GM19238 (cell line): ENCODE measurements around the gene RASL11A.
"Not testable (repeated sequence)": the region's sequence is repeated elsewhere in the genome, so short reads cannot be mapped to it uniquely, and the experiment has no call there.

Source experiments
- DNase-seq: peaks from one replicate; pipeline ENCODE4 v3.0.0; 2011; ENCODE audit warnings: low spot score; ENCODE audit not compliant: insufficient read length

The RASL11A gene

DNA sequence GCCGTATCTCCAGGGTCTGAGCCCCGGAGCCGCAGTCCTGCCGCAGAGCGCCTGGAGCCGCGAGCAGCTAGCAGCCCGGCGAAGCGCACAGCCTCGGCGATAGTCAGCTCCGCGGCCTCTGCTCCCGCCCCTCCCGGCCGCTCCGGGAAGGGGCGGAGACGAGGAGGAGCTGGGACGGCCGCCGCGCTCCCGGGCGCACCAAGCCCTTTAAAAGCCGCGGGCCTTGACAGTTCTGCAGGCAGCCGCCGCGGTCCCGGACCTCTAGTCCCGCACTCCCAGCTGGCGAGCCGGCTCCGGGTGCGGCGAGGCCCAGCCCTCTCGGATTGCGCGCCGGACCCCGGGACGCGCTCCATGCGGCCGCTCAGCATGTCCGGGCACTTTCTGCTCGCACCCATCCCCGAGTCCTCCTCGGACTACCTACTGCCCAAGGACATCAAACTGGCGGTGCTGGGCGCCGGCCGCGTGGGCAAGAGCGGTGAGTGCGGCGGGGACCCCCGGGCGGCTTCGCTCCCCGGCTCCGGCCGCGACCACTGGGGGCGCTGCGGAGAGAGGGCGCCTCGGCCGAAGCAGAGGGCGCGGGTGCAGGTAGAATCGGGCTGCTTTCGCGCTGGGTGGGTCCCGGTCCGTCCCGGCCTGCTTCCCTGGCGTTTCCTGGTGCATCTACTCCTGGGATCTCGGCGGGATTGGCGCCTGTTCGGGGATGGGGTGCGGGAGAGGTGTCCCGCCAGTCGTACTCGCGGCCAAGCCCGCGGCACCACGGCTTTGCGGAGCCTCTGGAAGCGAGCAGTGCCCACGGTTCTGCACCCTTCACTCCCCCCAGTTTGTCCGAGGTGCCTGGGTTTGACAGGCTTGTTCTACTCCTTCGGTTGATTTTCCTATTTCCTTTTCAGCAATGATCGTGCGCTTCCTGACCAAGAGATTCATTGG is at the start of gene RASL11A:
TSS of gene RASL11A (plus strand) at position 237 of the 927 bp plus-strand sequence. CDS start at position 352, 115 bp downstream.
- DNase-seq: peak; percentile 77

DNA sequence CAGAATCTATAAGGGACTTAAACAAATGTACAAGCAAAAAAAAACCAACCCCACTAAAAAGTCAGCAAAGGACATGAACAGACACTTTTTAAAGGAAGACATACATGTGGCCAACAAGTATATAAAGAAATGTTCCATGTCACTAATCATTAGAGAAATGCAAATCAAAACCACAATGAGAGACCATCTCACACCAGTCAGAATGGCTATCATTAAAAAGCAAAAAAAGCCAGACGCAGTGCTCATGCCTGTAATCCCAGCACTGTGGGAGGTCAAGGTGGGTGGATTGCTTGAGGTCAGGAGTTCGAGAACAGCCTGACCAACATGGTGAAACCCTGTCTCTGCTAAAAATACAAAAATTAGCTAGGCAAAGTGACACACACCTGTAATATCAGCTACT is 48.5 kb upstream of the RASL11A start:
- DNase-seq: not testable (repeated sequence)

DNA sequence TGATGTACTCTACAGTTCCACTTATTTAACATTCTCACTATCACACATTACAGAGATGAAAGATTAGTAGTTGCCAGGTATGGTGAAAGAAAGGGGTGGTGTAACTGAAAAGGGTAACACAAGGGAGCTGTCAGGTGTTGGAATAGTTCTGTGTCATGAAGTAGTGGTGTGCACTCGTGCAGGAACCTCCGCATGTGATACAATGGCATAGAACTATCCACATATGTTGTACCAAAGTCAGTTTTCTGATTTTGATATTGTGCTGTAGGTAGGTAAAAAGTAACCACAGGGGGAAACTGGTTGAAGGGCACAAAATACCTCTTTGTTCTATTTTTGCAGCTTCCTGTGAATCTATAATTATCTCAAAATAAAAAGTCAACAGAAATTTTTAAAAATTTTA is 43.6 kb upstream of the RASL11A start:
- no peak for DNase-seq

- no peak for DNase-seq
Observed at GRCh38 chr13:27228131-27228530, 42.5 kb upstream of the RASL11A start.

DNA sequence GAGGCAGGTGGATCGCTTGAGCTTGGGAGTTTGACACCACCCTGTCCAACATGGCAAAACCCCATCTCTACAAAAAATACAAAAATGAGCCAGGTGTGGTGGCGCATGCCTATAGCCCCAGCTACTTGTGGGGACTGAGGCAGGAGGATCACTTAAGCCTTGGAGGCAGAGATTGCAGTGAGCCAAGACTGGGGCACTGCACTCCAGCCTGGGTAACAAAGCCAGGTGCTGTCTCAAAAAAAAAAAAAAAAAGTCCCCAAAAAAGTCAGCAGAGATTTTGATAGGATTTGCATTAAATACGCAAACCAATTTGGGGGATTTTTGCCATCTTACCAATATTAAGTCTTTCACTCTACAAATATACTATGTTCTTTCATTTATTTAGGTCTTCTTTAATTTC is 41.0 kb upstream of the RASL11A start:
- no peak for DNase-seq

DNA sequence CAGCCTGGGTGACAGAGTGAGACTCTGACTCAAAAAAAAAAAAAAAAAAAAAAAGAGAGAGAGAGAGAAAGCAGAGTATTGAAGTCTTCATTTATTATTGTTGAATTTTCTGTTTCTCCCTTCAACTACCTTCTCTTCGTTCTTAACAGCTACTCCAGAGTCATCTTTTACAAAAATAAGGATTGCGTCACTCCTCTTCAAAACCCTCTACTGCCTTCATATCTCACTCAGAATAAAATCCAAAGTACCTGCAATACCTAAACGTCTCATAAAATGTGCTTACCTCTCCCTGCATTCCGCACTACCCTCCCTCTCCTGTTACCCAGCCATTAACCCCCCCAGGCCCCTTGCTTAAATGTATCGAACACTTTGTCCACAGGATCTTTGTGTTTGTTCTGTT is 36.7 kb upstream of the RASL11A start:
- DNase-seq: no peak

DNA sequence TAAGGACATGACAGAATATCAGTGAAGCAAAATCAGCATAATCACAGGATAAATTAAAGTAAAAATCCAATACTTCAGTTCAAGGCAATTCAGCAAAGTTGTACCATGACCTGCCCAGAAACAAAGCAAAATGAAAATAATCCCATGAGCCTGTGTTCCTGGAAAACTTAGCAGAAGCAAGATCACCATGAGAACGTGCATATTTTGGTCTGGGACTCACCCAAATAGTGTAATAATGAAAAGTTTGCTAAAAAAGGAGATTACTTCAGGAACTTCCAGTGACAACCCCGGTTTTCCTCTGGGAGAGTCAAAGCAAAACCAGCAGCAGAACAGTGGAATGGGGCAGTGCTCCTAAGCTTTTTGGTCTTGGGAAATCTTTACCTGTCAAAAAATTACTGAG is 34.2 kb upstream of the RASL11A start:
- DNase-seq: no peak

DNA sequence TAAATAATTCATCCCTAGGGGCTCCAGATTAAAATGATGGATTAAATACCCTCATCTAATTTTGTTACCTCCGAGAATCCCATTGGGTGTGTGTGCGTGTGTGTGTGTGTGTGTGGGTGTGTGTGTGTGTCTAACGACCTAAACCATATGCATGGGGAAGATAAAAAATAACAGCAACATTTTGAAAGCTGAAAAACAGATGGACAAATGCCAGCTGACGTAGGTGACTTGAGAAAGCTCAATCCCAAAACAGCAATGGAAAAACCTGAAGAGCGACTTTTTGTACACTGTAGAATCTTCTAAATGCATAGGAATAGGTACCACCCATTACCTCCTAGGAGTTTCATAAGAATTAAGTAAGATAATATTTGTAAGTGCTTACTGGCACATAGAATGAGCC is 27.9 kb upstream of the RASL11A start:
- no peak for DNase-seq

DNA sequence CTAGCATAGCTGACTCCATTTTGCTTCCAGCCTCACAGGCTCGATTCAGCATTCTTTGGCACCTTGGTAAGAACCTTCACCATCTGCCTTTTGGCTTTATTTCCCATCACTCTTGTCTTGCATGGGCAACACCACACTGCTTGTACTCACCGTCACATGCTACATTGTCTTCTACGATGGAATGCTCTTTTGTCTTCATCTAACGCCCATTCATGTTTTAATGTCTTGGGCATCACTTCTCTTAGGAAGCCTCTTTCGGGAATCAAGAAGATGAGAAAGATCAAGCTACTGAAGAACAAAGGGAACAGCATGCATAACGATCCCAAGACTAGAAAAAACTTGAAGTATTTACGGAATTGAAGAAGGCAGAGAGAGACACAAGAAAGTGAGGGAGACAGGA is 25.0 kb upstream of the RASL11A start:
- no peak for DNase-seq

- DNase-seq: no peak
Observed at GRCh38 chr13:27250833-27251165, 19.8 kb upstream of the RASL11A start.

DNA sequence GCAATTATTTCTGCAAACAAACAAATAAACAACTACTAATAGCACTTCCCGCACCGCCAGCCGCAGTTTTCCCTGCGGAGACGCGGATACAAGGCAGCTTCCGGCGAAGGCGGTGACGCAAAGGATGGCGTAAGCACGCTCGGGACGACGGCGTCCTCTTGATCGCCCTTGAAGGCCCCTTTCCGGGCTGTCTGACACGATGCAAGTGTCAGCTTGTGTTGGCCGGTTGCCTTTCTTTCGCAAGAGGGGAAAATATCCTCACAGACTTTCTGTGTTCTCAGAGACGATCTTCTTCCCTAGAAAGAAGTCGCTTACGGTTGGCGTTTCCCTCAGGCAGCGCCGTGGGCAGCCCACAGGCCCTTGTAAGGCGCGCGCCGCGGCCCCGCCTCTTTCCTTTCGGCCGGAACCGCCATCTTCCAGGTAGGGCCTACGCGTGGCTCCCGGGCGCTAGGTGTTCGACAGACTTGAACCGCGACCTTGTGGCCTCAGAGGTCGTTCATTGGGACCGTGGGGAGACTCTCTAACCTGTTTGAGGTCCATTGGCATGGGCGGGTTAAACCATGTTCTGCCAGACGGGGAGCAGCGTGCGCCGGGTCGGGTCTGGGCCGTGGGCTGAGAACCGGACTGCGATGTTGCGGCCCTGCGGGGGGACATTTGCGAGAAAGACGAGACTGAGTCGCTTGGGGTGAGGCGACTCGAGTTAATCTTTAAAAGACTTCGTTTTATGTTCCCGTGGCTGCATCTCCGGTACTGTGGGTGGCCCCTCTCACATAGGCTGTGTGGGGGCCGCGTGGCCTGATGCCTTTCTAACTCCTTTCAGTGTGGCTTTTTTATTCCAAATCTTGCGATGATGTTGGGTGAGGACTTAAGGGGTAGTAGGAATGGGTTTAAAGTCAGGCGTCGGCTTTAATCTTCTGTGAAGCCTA is 19.2 kb upstream of the RASL11A start, which contains the start of gene RPL21:
TSS of gene RPL21 (plus strand) at position 393 of the 926 bp plus-strand sequence. CDS start 2,219 bp downstream, outside the sequence.
- peak; percentile 75 for DNase-seq

DNA sequence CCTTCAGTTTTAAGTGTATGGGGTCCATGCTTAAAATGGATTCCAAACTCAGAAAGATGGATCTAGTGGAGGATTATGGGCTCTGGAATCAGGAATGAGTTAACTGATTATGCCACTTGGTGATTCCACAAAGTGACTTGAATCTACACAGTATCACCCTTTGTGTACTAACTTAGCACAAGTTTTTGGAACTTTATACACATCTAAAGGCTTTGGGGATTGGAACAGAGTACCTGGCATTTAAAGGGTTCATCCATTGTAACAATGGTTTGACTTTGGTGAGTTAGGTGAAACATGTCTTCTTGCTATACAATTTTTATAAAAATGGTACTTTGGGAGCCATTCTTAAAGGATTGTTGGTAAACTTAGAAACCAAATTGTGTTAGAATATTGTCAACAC is 18.2 kb upstream of the RASL11A start:
- no peak for DNase-seq

GRCh38 chr13:27257233-27257568 is 13.4 kb upstream of the RASL11A start:
- no peak for DNase-seq

- DNase-seq: no peak
Observed at GRCh38 chr13:27257648-27258253, 12.9 kb upstream of the RASL11A start.

GRCh38 chr13:27258637-27259386 is 11.8 kb upstream of the RASL11A start:
- no peak for DNase-seq

DNA sequence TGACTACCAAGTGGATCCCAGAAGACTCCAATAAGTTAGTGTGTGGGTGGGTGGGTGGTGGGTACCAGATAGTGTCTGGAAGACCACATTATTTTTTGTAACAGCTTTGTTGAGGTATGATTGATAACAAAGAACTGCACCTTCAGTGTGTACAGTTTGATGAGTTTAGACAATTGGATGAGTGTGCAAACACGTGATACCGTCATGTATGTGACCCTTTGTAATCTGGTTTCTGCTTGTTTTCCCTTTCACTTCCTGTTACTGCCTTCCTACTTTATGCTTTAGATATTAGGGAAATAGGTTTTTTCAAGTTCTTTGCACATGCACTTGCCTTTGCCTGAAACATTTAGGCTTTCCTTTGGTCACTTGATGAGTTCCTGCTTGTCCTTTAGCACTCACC is 10.8 kb upstream of the RASL11A start:
- no peak for DNase-seq

DNA sequence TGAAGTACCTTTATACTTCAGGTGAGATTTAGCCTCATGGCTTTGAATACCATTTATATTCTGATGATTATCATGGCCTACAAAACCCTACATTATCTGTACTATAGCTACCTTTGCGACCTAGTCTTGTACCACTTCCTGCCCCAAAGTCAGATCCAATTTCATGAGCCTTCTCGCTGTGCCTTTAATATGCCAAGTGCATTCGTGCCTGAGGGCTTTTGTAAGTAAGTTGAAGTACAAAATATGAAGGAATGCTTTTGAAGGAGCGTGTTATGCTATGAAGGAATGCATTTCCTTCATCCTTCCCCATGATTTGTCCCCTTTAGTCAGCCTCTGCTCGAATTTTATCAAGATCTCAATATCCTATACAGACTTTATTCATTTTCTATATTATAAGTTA is 9.2 kb upstream of the RASL11A start:
- no peak for DNase-seq

GRCh38 chr13:27263438-27263837 is 7.2 kb upstream of the RASL11A start:
- DNase-seq: no peak

DNA sequence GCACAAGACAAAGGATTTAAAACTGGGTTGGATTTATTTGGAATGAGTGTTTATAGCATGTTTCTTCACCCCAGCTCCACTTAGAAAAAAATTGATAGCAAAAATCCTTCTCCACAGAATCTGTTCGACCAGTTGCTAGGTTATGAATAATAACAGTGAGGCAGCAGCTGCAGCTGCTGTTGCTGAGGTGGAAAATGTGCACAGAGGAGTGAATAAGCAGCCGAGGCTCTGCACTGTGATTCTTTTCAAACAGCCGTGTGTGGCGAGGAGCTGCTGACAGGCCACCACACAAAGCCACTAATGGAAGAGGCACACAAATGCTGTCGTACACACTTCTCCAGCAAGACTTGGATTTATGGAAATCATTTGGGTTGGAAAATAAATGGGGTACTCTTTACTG is 6.4 kb upstream of the RASL11A start:
- no peak for DNase-seq

GRCh38 chr13:27264648-27265047 is 6.0 kb upstream of the RASL11A start:
- no peak for DNase-seq

GRCh38 chr13:27266917-27267316 is 3.7 kb upstream of the RASL11A start:
- DNase-seq: no peak
